HepG2 (cell line): Measurements from ENCODE around the gene RAB22A. TPM values are rescaled to one million over a fixed set of nuclear protein-coding genes. Genes with fewer than 3 reads are reported as not detected.

Source experiments
- CENPX ChIP-seq: sonication (generic); formaldehyde crosslinking; IDR thresholded peaks from 2 replicates; pipeline ENCODE4 v1.9.0; 2021; ENCODE audit warnings: mild to moderate bottlenecking, missing genetic modification reagents, moderate library complexity
- ELF3 ChIP-seq: IDR thresholded peaks from 2 replicates; pipeline ENCODE4 v1.6.1; 2016; ENCODE audit warnings: missing genetic modification reagents, missing compliant biosample characterization
- KAT8 ChIP-seq: IDR thresholded peaks from 2 replicates; pipeline ENCODE4 v1.6.1; 2016; ENCODE audit warnings: missing genetic modification reagents, missing compliant biosample characterization
- KDM1A ChIP-seq: IDR thresholded peaks from 2 replicates; pipeline ENCODE4 v1.6.1; 2016; ENCODE audit warnings: missing compliant biosample characterization
- RARA ChIP-seq: IDR thresholded peaks from 2 replicates; pipeline ENCODE4 v1.6.1; 2016; ENCODE audit warnings: missing genetic modification reagents, missing compliant biosample characterization
- RORA ChIP-seq: sonication (generic); formaldehyde crosslinking; IDR thresholded peaks from 2 replicates; pipeline ENCODE4 v1.5.0; 2020; ENCODE audit warnings: mild to moderate bottlenecking, missing genetic modification reagents, moderate library complexity
- STAG1 ChIP-seq: sonication (generic); formaldehyde crosslinking; IDR thresholded peaks from 2 replicates; pipeline ENCODE4 v1.4.0; 2020; ENCODE audit warnings: missing genetic modification reagents
- TGIF2 ChIP-seq: IDR thresholded peaks from 2 replicates; pipeline ENCODE4 v1.6.1; 2016; ENCODE audit warnings: control low read depth, missing compliant biosample characterization
- ZNF138 ChIP-seq: sonication (generic); formaldehyde crosslinking; IDR thresholded peaks from 2 replicates; pipeline ENCODE4 v1.5.0; 2020; ENCODE audit warnings: mild to moderate bottlenecking, low read depth, missing genetic modification reagents
- ZNF335 ChIP-seq: sonication (generic); formaldehyde crosslinking; IDR thresholded peaks from 2 replicates; pipeline ENCODE4 v1.4.0; 2020; ENCODE audit warnings: missing genetic modification reagents
- polyA plus RNA-seq, 8 experiments: library from polyadenylated mRNA; depleted of rRNA in 3 of 8; stranded (reverse) in 7 of 8; unstranded in 1 of 8; fragments of >200 nt; fragmentation: Illumina TruSeq in 4 of 8; extraction: Trizol in 4 of 8; gene quantifications; 2 replicates each; pipeline versions ENCODE4 v1.2.1 to v1.2.3, GENCODE V29; 2011 to 2016; ENCODE audit warnings: low read depth in 4 of 8, missing spikeins in 1 of 8, mixed read lengths in 1 of 8; ENCODE audit not compliant: insufficient read depth in 1 of 8
- total RNA-seq, 5 experiments: library from RNA; depleted of rRNA; stranded (reverse); fragments of >200 nt; fragmentation: Illumina TruSeq; extraction: Trizol; gene quantifications; 2 replicates each; pipeline ENCODE4 v1.2.3, GENCODE V29; 2016; ENCODE audit warnings: low read depth in 1 of 5
- TF ChIP-seq, protein P1 (sequence below): sonication (generic); formaldehyde crosslinking; IDR thresholded peaks from 2 replicates; pipeline ENCODE4 v1.5.1; 2020; ENCODE audit warnings: mild to moderate bottlenecking, missing genetic modification reagents, moderate library complexity
- TF ChIP-seq, protein P2 (sequence below): IDR thresholded peaks from 2 replicates; pipeline ENCODE4 v1.6.1; 2016; ENCODE audit warnings: low read depth
- TF ChIP-seq, protein P3 (sequence below): sonication (generic); formaldehyde crosslinking; IDR thresholded peaks from 2 replicates; pipeline ENCODE4 v1.4.0; 2020; ENCODE audit warnings: missing genetic modification reagents
- TF ChIP-seq, protein P4 (sequence below): sonication (generic); formaldehyde crosslinking; IDR thresholded peaks from 2 replicates; pipeline ENCODE4 v1.9.0; 2021; ENCODE audit warnings: missing genetic modification reagents, borderline replicate concordance
- TF ChIP-seq, protein P5 (sequence below): sonication (generic); formaldehyde crosslinking; IDR thresholded peaks from 2 replicates; pipeline ENCODE4 v1.8.1; 2023; ENCODE audit warnings: mild to moderate bottlenecking, missing genetic modification reagents
- TF ChIP-seq, protein P6 (sequence below): sonication (generic); formaldehyde crosslinking; IDR thresholded peaks from 2 replicates; pipeline ENCODE4 v1.4.0; 2020; ENCODE audit warnings: missing genetic modification reagents
- TF ChIP-seq, protein P7 (sequence below): IDR thresholded peaks from 2 replicates; pipeline ENCODE4 v1.6.1; 2016; ENCODE audit warnings: mild to moderate bottlenecking
- TF ChIP-seq, protein P8 (sequence below): sonication (generic); formaldehyde crosslinking; IDR thresholded peaks from 2 replicates; pipeline ENCODE4 v1.4.0; 2020; ENCODE audit warnings: missing genetic modification reagents

The RAB22A gene
- total and polyA plus RNA-seq, 2 of the 13 experiments (the other 11 are each of a cell fraction or from before 2014, with no cell fraction given): 10.7 to 11.2 TPM

DNA sequence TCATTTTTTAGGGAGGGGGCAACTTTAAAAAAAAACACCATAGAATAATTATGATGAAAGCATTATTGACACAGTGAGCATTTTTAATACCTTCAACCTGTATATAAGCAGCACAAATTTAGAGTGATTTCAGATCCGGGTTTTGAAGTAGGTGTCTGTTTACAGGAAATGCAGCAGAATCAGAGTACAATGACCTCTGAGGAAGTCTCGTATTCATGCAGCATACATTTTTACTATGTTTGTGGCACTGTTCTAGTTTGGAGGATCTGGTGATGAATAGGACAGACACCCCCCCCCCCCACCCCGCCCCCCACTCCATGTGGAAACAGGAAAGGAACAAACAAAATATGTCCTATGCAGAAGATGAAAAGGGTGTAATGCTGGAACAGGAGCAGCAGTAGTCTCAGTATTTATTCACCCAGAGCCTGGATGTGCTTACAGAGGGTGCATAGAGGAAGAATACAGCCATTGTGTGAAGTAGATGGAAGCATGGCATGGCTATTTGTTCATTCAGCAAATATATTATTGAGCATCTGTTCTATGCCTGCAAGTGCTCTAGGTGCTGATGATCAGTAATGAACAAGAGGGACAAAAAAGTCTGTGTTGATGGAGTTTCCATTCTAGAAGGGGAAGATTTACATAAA is 99.2 kb downstream of the RAB22A start (continued):
- TF ChIP-seq, protein P1, sequence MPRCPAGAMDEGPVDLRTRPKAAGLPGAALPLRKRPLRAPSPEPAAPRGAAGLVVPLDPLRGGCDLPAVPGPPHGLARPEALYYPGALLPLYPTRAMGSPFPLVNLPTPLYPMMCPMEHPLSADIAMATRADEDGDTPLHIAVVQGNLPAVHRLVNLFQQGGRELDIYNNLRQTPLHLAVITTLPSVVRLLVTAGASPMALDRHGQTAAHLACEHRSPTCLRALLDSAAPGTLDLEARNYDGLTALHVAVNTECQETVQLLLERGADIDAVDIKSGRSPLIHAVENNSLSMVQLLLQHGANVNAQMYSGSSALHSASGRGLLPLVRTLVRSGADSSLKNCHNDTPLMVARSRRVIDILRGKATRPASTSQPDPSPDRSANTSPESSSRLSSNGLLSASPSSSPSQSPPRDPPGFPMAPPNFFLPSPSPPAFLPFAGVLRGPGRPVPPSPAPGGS (CRISPR knock-in tag): no peak
- TF ChIP-seq, protein P2, sequence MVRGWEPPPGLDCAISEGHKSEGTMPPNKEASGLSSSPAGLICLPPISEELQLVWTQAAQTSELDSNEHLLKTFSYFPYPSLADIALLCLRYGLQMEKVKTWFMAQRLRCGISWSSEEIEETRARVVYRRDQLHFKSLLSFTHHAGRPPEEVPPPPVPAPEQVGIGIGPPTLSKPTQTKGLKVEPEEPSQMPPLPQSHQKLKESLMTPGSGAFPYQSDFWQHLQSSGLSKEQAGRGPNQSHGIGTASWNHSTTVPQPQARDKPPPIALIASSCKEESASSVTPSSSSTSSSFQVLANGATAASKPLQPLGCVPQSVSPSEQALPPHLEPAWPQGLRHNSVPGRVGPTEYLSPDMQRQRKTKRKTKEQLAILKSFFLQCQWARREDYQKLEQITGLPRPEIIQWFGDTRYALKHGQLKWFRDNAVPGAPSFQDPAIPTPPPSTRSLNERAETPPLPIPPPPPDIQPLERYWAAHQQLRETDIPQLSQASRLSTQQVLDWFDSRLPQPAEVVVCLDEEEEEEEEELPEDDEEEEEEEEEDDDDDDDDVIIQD (CRISPR knock-in tag): peak; percentile 80
- TF ChIP-seq, protein P3, sequence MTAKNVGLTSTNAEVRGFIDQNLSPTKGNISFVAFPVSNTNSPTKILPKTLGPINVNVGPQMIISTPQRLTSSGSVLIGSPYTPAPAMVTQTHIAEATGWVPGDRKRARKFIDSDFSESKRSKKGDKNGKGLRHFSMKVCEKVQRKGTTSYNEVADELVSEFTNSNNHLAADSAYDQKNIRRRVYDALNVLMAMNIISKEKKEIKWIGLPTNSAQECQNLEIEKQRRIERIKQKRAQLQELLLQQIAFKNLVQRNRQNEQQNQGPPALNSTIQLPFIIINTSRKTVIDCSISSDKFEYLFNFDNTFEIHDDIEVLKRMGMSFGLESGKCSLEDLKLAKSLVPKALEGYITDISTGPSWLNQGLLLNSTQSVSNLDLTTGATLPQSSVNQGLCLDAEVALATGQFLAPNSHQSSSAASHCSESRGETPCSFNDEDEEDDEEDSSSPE: no peak
- TF ChIP-seq RARA (CRISPR knock-in tag) (peak; percentile 16; the same call in 1 of the 2 replicates), ELF3 (CRISPR knock-in tag) (peak; percentile 60; the same call in 1 of the 2 replicates), STAG1 (CRISPR knock-in tag) (no peak), ZNF335 (CRISPR knock-in tag) (no peak), ZNF138 (CRISPR knock-in tag) (no peak), KAT8 (peak; percentile 21; the same call in 1 of the 2 replicates), KDM1A (CRISPR knock-in tag) (0 out of 2 replicates have a peak, but pooled peaks have one; percentile 25), CENPX (CRISPR knock-in tag) (no peak), TGIF2 (CRISPR knock-in tag) (peak; percentile 41; the same call in 1 of the 2 replicates), RORA (CRISPR knock-in tag) (no peak)
- TF ChIP-seq, protein P4, sequence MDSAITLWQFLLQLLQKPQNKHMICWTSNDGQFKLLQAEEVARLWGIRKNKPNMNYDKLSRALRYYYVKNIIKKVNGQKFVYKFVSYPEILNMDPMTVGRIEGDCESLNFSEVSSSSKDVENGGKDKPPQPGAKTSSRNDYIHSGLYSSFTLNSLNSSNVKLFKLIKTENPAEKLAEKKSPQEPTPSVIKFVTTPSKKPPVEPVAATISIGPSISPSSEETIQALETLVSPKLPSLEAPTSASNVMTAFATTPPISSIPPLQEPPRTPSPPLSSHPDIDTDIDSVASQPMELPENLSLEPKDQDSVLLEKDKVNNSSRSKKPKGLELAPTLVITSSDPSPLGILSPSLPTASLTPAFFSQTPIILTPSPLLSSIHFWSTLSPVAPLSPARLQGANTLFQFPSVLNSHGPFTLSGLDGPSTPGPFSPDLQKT (CRISPR knock-in tag): no peak
- TF ChIP-seq, protein P5, sequence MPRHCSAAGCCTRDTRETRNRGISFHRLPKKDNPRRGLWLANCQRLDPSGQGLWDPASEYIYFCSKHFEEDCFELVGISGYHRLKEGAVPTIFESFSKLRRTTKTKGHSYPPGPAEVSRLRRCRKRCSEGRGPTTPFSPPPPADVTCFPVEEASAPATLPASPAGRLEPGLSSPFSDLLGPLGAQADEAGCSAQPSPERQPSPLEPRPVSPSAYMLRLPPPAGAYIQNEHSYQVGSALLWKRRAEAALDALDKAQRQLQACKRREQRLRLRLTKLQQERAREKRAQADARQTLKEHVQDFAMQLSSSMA (CRISPR knock-in tag): no peak
- TF ChIP-seq, protein P6, sequence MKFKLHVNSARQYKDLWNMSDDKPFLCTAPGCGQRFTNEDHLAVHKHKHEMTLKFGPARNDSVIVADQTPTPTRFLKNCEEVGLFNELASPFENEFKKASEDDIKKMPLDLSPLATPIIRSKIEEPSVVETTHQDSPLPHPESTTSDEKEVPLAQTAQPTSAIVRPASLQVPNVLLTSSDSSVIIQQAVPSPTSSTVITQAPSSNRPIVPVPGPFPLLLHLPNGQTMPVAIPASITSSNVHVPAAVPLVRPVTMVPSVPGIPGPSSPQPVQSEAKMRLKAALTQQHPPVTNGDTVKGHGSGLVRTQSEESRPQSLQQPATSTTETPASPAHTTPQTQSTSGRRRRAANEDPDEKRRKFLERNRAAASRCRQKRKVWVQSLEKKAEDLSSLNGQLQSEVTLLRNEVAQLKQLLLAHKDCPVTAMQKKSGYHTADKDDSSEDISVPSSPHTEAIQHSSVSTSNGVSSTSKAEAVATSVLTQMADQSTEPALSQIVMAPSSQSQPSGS (CRISPR knock-in tag): no peak
- TF ChIP-seq, protein P7, sequence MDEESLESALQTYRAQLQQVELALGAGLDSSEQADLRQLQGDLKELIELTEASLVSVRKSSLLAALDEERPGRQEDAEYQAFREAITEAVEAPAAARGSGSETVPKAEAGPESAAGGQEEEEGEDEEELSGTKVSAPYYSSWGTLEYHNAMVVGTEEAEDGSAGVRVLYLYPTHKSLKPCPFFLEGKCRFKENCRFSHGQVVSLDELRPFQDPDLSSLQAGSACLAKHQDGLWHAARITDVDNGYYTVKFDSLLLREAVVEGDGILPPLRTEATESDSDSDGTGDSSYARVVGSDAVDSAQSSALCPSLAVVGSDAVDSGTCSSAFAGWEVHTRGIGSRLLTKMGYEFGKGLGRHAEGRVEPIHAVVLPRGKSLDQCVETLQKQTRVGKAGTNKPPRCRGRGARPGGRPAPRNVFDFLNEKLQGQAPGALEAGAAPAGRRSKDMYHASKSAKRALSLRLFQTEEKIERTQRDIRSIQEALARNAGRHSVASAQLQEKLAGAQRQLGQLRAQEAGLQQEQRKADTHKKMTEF (CRISPR knock-in tag): peak; percentile 33; the same call in 1 of the 2 replicates
- TF ChIP-seq, protein P8, sequence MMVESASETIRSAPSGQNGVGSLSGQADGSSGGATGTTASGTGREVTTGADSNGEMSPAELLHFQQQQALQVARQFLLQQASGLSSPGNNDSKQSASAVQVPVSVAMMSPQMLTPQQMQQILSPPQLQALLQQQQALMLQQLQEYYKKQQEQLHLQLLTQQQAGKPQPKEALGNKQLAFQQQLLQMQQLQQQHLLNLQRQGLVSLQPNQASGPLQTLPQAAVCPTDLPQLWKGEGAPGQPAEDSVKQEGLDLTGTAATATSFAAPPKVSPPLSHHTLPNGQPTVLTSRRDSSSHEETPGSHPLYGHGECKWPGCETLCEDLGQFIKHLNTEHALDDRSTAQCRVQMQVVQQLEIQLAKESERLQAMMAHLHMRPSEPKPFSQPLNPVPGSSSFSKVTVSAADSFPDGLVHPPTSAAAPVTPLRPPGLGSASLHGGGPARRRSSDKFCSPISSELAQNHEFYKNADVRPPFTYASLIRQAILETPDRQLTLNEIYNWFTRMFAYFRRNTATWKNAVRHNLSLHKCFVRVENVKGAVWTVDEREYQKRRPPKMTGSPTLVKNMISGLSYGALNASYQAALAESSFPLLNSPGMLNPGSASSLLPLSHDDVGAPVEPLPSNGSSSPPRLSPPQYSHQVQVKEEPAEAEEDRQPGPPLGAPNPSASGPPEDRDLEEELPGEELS: peak; percentile 31; the same call in 1 of the 2 replicates
